Left hindlimb (tissue), 1 donor: ENCODE measurements around the gene DEFB123.
A peak's percentile ranks its signal among the peaks of the same experiment; 100 is the strongest.
"Not testable (repeated sequence)": the region's sequence is repeated elsewhere in the genome, so short reads cannot be mapped to it uniquely, and the experiment has no call there.

Source experiments
- DNase-seq: peaks from one replicate; pipeline ENCODE4 v3.0.0-alpha.2; 2018

Gene DEFB123, protein sequence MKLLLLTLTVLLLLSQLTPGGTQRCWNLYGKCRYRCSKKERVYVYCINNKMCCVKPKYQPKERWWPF

DNA sequence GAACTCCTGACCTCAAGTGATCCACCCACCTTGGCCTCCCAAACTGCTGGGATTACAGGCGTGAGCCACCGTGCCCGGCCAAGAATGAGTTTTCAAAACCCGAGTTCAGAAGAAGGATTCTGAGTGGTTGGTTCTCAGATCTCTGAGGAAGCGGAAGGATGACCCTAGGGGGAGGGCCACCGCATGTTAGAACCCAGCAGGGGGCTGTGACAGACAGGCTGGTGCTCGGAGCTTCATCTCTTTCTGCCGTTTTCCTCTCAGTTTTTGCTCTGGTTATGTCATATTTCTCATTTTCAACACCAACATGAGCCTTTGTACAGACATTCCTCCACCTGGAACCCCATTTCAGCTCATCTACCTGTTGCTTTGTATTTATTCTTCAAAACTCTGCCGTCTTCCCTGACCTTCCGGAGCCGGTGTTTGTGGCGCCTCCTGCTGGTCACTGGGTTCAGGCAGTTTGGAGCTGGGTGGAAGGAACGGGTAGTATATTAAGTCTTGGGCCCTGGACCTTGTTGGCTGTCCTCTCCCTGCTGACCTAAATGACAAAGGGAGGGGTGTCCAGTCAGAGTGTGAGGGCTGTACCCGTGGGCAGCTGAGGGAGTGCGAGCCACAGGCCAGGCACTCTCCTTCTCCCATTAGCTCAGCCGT is at the start of gene DEFB123:
TSS of gene DEFB123 (plus strand) at position 621 of the 648 bp plus-strand sequence. CDS start 67 bp downstream, outside the sequence.
- DNase-seq: no peak

DNA sequence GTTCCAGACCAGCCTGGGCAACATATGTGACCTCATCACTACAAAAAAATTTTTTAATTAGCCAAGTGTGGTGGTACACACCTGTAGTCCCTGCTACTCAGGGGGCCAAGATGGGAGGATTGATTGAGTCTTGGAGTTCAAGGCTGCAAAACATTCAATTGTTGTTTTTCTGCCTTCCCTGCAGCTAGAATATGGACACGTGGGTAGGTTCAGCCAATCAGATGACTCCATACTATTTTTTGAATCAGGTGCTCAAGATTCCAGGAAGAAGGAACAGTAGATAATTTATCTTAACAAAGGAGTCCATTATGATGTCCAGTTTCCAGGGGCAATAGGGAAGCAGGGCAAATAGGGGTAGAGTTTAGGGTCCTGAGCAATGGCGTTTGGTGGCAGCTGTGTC is 47.6 kb upstream of the DEFB123 start:
- DNase-seq: no peak

DNA sequence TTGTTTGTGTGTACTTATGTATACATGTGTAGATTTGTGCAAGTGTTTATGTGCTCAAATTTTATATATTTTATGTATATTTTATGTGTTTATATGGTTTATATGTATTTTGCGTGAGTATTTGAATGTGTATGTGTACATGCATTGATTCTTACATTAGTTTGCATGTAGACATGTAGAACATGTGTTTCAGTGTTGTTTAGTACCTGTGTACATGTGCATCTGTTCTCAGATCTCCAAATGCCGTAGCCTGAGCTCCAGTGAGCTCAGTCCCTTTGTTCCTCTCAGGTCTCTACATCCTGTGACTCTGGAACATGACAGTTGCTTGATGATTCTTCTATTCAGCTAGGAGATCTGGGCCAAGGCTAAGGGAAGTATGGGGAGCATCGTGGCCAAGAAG is 45.5 kb upstream of the DEFB123 start:
- DNase-seq: no peak

DNA sequence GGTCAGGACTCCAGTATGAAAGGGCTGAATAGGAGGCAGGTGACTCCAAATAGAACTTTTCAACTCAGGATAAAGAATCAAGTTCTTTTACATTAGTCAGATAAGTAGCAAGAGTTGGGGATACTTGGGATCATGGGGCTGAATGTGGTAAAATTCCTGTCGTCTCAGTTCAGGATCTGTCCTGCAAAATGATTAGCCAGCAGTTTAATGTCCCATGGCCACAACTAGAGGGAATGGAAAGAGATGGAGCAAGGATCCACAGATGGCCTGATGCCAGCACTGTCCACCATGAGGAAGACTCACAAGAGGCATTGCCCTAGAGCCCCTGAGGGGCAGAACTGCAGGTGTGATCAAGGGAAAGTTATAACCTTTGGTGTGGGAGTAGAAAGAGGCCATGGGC is 36.5 kb upstream of the DEFB123 start:
- DNase-seq: no peak

DNA sequence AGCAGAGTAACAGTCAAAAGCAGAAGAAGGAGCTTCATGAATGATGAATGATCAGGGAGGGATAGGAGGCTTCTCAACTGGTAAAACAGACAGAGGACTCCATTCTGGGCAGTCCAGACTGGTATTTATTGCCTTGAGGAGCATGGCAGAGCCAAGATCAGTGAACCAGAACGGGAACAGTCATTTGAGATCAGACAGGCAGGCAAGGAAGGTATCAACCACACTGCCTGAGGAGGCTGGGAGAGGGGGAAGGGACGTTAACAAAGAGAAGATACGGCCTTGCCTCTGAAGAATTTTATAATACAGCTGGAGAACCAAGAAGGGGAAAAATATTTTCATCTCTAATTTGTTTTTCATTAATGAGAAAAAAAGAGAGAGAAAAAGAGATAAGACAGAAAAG is 34.3 kb upstream of the DEFB123 start, which contains the start of gene DEFB121:
TSS of gene DEFB121 (minus strand) at position 101 of the 400 bp plus-strand sequence. CDS start at position 38, 63 bp downstream.
- DNase-seq: no peak

DNA sequence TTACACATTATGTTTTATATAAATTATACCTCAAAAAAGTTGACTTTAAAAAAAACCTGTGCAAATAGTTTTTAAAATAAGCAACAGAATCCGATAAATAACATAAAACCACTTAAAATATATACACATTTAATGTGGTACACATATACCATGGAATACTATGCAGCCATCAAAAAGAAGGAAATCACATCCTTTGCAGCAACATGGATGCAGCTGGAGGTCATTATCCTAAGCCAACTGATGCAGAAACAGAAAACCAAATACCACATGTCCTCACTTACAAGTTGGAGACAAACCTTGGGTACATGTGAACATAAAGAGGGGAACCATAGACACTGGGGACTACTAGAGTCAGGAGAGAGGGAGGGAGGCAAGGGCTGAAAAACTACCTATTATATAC is 30.4 kb upstream of the DEFB123 start:
- no peak for DNase-seq

DNA sequence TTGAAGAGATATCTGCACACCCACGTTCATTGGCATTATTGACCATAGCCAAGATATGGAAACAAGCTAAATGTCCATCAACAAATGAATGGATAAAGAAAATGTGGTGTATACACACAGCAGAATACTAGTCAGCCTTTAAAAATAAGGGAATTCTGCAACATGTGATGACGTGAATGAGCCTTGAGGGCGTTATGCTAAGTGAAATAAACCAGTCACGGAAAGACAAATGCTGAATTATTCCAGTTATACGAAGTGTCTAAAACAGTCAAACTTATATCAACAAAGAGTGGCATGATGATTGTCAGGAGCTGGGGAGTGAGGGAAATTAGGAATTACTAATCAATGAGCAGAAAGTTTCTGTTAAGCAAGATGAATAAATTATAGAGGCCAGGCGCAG is 26.1 kb upstream of the DEFB123 start:
- DNase-seq: no peak

DNA sequence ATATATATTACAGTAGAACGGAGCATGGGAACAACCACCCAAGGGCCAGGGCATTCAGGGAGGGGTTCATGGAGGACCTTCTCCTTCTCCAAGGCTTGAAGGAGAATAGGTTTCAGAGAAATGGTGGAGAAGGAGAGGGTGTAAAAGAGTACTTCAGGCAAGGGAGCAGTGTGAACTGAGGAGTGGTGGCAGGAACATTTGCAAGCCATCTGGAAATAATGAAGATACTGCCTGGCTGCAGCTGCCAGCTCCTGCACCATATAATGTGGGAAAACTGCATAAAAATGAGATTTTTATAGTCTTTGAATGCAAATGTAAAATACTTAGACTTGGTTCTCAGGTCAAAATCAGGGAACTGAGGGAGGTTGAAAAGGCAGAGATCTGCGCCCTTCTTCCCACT is 24.8 kb upstream of the DEFB123 start:
- DNase-seq: no peak

DNA sequence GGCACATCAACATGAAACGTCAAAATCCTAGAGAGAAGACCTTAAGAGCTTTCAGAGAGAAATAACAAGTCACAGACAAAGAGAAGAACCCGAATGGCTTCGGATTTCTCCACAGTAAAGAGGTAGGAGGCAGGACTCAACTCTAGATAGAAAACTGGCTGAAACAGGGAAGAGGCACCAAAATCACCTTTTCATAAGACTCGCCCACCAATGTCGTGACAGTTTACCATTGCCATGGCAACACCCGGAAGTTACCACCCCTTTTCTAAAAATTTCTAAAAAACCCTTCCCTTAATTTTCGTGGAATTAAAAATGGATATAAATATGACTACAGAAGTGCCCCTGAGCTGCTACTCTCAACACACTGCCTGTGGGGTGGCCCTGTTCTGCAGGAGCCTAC is 22.1 kb upstream of the DEFB123 start:
- DNase-seq: no peak

DNA sequence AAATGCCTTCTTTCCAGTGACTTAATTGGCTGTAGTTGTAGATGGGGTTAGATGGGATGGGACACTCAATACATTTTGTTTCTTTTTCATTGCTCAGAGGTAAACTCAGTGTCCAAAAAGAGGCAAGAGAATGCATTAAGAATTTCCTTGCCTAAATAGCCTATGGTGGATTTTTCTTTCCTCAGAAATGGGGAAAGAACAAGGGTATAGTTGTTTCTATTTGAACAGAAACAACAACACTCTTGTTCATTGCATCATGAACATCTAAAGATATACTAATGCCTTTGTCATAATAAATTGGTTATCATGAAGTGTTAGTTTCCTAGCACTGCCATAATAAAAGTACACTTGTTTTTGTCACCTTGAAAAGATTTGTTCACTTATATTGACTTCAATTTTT is 14.6 kb upstream of the DEFB123 start:
- DNase-seq: no peak

DNA sequence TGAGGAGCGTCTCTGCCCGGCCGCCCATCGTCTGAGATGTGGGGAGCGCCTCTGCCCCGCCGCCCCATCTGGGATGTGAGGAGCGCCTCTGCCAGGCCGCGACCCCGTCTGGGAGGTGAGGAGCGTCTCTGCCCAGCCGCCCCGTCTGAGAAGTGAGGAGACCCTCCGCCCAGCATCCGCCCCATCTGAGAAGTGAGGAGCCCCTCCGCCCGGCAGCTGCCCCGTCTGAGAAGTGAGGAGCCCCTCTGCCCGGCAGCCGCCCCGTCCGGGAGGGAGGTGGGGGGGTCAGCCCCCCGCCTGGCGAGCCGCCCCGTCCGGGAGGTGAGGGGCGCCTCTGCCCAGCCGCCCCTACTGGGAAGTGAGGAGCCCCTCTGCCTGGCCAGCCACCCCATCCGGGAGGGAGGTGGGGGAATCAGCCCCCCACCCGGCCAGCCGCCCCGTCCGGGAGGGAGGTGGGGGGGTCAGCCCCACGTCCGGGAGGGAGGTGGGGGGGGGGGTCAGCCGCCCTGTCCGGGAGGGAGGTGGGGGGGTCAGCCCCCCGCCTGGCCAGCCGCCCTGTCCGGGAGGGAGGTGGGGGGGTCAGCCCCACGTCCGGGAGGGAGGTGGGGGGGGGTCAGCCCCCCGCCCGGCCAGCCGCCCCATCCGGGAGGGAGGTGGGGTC is 13.4 kb upstream of the DEFB123 start:
- not testable (repeated sequence) for DNase-seq

DNA sequence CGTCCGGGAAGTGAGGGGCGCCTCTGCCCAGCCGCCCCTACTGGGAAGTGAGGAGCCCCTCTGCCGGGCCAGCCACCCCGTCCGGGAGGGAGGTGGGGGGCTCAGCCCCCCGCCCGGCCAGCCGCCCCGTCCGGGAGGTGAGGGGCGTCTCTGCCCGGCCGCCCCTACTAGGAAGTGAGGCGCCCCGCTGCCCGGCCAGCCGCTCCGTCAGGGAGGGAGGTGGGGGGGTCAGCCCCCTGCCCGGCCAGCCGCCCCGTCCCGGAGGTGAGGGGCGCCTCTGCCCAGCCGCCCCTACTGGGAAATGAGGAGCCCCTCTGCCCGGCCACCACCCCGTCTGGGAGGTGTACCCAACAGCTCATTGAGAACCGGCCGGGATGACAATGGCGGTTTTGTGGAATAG is 12.9 kb upstream of the DEFB123 start:
- DNase-seq: not testable (repeated sequence)

DNA sequence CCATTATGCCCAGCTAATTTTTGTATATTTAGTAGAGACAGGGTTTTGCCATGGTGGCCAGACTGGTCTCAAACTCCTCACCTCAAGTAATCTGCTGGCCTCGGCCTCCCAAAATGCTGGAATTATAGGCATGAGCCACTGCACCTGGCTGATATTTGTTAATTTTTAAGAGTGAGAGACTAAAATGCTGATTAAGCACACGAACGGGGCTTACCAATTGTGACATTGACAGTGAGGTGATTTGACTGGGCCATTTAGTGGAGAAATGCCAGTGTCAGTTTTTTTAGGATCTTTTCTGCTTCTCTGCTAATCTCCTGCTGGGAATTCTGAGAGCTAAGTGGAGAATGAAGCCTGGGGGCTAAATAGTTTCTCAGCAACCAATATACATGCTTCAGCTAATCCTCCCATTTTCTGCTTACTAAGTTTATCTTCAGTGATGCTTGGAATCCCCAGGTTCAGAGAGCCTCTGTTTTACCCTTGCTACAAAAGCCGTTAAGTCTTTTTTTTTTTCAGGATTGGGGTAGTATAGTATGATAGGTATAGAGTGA is 9.8 kb upstream of the DEFB123 start:
- DNase-seq: no peak

DNA sequence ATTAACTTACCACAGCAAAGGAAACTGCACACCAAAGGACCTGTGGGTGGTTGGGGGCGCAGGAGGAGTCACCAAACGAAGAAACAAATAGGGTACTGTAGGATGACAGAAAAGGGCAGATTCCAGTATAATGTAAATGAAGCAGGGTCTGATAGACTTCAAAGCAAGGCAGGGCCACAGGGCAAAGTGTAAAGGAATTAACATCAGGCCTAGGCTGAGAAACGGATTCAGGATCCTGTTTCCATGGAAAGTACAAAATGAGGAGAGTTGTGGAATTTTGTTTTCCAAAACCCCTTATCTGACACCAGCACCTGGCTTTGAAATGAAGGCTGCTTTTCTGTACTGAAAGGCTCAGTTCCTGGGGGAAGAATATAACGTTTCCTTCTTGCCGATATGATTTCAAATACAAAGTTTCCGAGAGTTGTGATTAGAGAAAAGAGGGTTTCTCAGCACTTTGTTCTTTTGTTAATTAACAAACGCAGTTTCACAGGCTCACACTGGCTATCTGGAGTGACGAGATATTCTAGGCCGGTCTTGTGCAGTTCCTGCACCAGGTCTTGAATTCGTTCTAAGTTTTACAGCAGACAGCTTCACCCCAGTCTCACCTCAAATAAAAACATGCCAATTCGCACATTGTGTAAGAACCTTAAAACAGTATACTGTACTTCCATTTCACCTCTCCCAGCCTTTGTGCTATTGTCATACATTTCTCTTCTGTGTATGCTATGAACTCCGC is 5.8 kb downstream of the DEFB123 start:
- no peak for DNase-seq

DNA sequence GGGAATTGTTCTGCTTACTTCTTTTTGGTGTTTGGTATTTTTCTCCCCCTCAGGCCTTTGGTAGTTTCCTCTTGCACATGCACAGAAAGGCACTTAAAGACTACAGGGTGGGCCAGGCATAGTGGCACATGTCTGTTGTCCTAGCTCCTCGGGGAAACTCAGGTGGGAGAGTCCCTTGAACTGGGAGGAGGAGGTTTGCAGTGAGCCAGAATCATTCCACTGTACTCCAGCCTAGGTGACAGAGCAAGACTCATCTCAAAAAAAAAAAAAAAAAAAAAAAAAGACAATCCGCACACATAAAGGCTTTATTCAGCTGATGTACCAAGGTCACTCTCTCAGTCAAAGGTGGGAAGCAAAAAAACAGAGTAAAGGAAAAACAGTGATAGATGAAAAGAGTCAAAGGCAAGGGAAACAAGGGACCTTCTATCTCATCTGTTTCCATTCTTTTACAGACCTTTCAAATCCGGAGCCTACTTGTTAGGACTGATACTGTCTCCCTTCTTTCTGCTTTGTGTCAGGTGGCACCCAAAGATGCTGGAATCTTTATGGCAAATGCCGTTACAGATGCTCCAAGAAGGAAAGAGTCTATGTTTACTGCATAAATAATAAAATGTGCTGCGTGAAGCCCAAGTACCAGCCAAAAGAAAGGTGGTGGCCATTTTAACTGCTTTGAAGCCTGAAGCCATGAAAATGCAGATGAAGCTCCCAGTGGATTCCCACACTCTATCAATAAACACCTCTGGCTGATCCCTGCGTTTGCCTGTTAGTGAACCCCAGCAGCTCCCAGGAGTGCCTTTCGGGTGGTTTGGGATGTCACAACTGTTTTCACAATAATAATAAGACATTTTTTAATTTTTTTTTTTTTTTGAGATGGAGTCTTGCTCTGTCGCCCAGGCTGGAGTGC is 9.3 kb downstream of the DEFB123 start:
- DNase-seq: no peak

DNA sequence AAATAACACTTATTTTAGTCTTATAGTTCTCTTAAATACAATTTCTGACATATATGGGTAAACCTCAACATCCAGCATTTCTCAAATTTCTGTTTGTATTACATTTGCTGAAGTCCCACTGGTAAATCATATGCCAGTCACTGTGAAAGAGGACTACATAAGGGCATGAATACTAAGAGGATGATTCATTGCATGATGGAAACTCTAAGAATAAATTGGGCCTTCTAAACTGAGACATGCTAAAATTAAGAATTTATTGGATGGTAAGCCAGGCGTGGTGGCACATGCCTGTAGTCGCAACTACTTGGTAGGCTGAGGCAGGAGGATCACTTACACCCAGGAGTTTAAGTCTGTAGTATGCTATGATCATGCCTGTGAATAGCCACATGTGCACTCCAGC is 12.1 kb downstream of the DEFB123 start:
- DNase-seq: no peak

DNA sequence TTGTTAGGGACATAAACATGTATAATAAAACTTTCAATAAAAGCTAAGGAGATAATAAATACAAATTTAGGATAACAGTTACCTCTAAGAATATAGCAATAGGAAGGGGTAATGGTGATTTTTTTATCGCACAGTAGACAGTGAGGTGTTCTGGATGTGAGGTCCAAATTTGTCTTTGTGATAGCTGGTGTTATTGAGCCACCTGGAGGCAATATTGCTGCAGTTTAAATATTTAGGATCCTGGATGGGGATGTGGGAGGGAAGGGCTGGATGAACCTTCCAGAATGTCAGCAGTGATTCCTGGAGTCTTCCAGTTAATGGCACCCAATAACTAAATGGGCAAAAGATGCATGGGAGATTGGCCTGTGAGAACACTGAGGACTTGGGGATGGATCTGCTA is 13.9 kb downstream of the DEFB123 start:
- no peak for DNase-seq

DNA sequence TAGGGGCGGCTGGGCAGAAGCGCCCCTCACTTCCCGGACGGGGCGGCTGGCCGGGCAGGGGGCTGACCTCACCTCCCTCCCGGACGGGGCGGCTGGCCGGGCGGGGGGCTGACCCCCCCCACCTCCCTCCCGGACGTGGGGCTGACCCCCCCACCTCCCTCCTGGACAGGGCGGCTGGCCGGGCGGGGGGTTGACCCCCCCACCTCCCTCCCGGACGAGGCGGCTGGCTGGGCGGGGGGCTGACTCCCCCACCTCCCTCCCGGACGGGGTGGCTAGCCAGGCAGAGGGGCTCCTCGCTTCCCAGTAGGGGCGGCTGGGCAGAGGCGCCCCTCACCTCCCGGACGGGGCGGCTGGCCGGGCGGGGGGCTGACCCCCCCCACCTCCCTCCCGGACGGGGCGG is 30.5 kb downstream of the DEFB123 start:
- not testable (repeated sequence) for DNase-seq

DNA sequence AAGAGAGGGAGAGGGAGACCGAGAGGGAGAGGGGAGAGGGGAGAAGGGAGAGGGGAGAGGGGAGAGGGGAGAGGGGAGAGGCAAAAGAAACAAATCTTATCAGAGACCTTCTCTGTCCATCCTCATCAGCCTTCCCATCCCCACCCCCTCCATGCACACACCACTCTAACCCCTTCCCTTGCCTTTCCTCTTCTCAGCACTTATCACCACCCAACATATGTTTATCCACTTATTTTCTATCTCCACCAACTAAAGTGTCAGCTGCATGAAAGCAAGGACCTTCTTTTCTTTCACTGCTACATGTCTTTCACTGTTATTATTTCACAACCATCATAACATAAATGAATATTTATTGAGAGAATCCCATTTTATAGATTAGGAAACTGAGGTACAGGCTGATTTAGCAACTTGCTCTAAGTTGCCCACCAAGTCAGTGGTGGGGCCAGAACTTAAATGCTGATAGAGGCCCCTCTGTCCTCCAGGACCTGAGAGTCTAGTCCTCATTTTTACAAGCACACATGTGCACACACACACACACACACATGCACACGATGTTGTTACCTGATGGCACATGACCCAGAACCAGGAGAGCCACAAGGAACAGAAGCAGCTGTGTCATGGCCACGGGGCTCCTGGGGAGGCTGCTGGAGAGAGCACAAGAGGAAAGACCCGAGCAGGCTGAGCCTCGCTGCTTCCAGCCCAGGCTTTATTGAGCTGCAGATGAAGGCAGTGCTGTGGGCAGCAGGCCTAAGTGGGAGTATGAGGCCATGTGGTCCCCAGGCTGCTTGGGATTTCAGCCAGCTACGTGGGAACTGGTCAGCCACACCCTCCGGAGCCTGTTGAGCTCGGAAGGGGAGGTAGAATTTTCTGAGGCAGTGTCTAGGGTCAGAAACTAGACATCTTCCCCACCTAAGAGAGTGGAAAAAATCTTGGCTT is 32.2 kb downstream of the DEFB123 start:
- DNase-seq: peak; percentile 50

DNA sequence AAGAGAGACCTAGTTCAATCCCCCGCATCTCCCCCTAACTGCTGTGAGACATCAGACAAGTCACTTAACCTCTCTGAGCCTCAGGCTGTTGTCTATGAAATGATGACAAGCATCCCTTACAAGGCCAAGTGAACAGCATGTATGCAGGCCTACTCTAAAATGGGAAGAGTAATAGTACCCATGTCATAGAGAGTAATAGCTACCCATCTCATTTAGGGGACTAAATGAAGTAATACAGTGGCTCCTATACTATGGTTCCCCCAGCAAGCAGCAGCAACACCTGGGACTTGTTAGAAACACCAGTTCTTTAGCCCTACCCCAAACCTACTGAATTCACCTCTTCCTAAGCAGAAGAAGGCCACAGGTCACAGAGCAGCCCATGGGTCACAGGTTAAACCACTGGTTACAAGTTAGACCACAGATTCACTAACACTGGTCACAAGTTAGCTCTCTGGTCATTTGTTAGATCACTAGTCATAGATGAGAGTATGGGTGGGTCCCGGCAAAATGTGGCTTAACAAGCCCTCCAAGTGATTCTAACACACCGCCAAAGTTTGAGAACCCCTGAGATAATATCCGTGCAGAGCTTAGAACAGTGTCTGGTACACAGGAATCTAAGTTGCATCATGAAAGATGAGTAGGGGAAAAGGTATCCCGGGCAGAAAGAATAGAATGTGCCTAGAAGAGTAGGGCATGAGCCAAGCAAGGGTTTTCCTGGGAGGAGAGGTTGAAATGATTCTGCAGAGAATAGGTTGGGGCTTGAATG is 33.1 kb downstream of the DEFB123 start:
- DNase-seq: no peak

DNA sequence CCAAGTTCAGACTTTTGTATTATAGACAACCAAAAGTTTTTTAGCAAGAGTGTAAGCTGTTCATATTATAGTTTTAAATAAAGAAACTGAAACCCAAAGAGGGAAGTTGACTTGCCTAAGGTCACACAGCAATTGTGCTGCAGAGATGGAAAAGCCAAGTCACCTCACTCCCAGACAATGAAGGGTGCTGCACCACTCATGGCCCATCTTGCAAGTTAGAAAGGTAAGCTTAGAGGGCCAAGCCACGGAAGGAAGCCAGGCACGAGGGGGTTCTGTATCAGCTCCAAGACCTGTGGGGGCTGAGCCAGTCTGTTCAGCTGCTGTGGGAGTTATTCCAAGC is 33.6 kb downstream of the DEFB123 start:
- DNase-seq: no peak
